ENCODE results near the gene TTC6.
"Not testable (repeated sequence)": the region's sequence is repeated elsewhere in the genome, so short reads cannot be mapped to it uniquely, and the experiment has no call there.

TTC6 gene

GRCh38 chr14:37594971-37595808 lies at the start of gene TTC6, which contains the start of gene FOXA1:
TSS of gene TTC6 (plus strand) at chr14:37595629. CDS start at chr14:37622065, 26,436 bp downstream.
TSS of gene FOXA1 (minus strand) at chr14:37595249. CDS start at chr14:37594972, 277 bp downstream.
- no peak for DNase-seq

- DNase-seq: peak; percentile 32
Observed at GRCh38 chr14:37546621-37547447, 48.6 kb upstream of the TTC6 start.

GRCh38 chr14:37550511-37550910 lies 44.9 kb upstream of the TTC6 start:
- DNase-seq: peak; percentile 82

GRCh38 chr14:37551119-37551518 lies 44.3 kb upstream of the TTC6 start:
- DNase-seq: no peak

- no peak for DNase-seq
Observed at GRCh38 chr14:37553935-37554550, 41.4 kb upstream of the TTC6 start.

GRCh38 chr14:37555596-37555995 lies 39.8 kb upstream of the TTC6 start:
- DNase-seq: not testable (repeated sequence)

GRCh38 chr14:37558740-37559139 lies 36.7 kb upstream of the TTC6 start:
- DNase-seq: no peak

- DNase-seq: no peak
Observed at GRCh38 chr14:37559386-37559785, 36.0 kb upstream of the TTC6 start.

GRCh38 chr14:37563189-37563588 lies 32.2 kb upstream of the TTC6 start:
- DNase-seq: no peak

- no peak for DNase-seq
Observed at GRCh38 chr14:37565550-37565949, 29.9 kb upstream of the TTC6 start.

- DNase-seq: no peak
Observed at GRCh38 chr14:37566811-37567371, 28.5 kb upstream of the TTC6 start.

- DNase-seq: no peak
Observed at GRCh38 chr14:37569729-37570128, 25.7 kb upstream of the TTC6 start.

GRCh38 chr14:37571391-37571790 lies 24.0 kb upstream of the TTC6 start:
- DNase-seq: no peak

GRCh38 chr14:37573356-37573755 lies 22.1 kb upstream of the TTC6 start:
- DNase-seq: no peak

- no peak for DNase-seq
Observed at GRCh38 chr14:37579274-37579673, 16.2 kb upstream of the TTC6 start.

GRCh38 chr14:37580146-37580545 lies 15.3 kb upstream of the TTC6 start:
- no peak for DNase-seq

GRCh38 chr14:37583358-37584210 lies 11.8 kb upstream of the TTC6 start:
- DNase-seq: no peak

- no peak for DNase-seq
Observed at GRCh38 chr14:37584211-37585100, 11.0 kb upstream of the TTC6 start.

- DNase-seq: no peak
Observed at GRCh38 chr14:37585101-37585511, 10.3 kb upstream of the TTC6 start.

- no peak for DNase-seq
Observed at GRCh38 chr14:37585971-37586796, 9.2 kb upstream of the TTC6 start.
